ENCODE data around the gene PCDH9.

The PCDH9 gene

GRCh38 chr13:66314911-66315310 lies 915.2 kb downstream of the PCDH9 start:
- no peak for DNase-seq (ENCODE audit: low read depth, low spot score)
- Histone ChIP-seq H3K4me3 (ENCODE audit: insufficient read length, low read depth) (no peak overlapping the region), H3K4me1 (ENCODE audit: insufficient read depth, insufficient read length) (no peaks in the 10 kb centered on the region), H3K27me3 (ENCODE audit: insufficient read depth, insufficient read length) (no peaks in the 10 kb centered on the region), H3K9me3 (ENCODE audit: insufficient read depth, low read length) (no peaks in the 10 kb centered on the region), H3K9ac (ENCODE audit: insufficient read length, low read depth) (no peak overlapping the region), H3K36me3 (ENCODE audit: insufficient read depth, insufficient read length, low read length) (no peaks in the 10 kb centered on the region)
- TF ChIP-seq YY1 (IDR thresholded peaks at IDR 0.05; ENCODE audit: insufficient read depth, insufficient read length): no peak
- TF ChIP-seq ZNF274 (IDR thresholded peaks at IDR 0.05; ENCODE audit: low read depth, low read length): no peak
- no peak for TF ChIP-seq SUZ12 (IDR thresholded peaks at IDR 0.05; ENCODE audit: extremely low read depth, insufficient read depth, insufficient read length)

- no peak for DNase-seq (ENCODE audit: low read depth, low spot score)
- TF ChIP-seq YY1 (IDR thresholded peaks at IDR 0.05; ENCODE audit: insufficient read depth, insufficient read length) (no peak), SUZ12 (IDR thresholded peaks at IDR 0.05; ENCODE audit: extremely low read depth, insufficient read depth, insufficient read length) (no peak), ZNF274 (IDR thresholded peaks at IDR 0.05; ENCODE audit: low read depth, low read length) (no peak)
- Histone ChIP-seq H3K4me1 (ENCODE audit: insufficient read depth, insufficient read length) (no peaks in the 10 kb centered on the region), H3K9ac (ENCODE audit: insufficient read length, low read depth) (no peak overlapping the region), H3K4me3 (ENCODE audit: insufficient read length, low read depth) (no peak overlapping the region), H3K27me3 (ENCODE audit: insufficient read depth, insufficient read length) (no peaks in the 10 kb centered on the region), H3K9me3 (ENCODE audit: insufficient read depth, low read length) (no peaks in the 10 kb centered on the region), H3K36me3 (ENCODE audit: insufficient read depth, insufficient read length, low read length) (no peaks in the 10 kb centered on the region)
Observed at GRCh38 chr13:66313413-66313812, 916.7 kb downstream of the PCDH9 start.

- Histone ChIP-seq H3K4me3 (ENCODE audit: insufficient read length, low read depth) (no peak overlapping the region), H3K27me3 (ENCODE audit: insufficient read depth, insufficient read length) (no peaks in the 10 kb centered on the region), H3K36me3 (ENCODE audit: insufficient read depth, insufficient read length, low read length) (no peaks in the 10 kb centered on the region), H3K9me3 (ENCODE audit: insufficient read depth, low read length) (no peaks in the 10 kb centered on the region), H3K4me1 (ENCODE audit: insufficient read depth, insufficient read length) (no peaks in the 10 kb centered on the region), H3K9ac (ENCODE audit: insufficient read length, low read depth) (no peak overlapping the region)
- DNase-seq (ENCODE audit: low read depth, low spot score): no peak
- TF ChIP-seq ZNF274 (IDR thresholded peaks at IDR 0.05; ENCODE audit: low read depth, low read length): no peak
- TF ChIP-seq SUZ12 (IDR thresholded peaks at IDR 0.05; ENCODE audit: extremely low read depth, insufficient read depth, insufficient read length): no peak
- TF ChIP-seq YY1 (IDR thresholded peaks at IDR 0.05; ENCODE audit: insufficient read depth, insufficient read length): no peak
Observed at GRCh38 chr13:66312312-66313087, 917.6 kb downstream of the PCDH9 start.

DNA sequence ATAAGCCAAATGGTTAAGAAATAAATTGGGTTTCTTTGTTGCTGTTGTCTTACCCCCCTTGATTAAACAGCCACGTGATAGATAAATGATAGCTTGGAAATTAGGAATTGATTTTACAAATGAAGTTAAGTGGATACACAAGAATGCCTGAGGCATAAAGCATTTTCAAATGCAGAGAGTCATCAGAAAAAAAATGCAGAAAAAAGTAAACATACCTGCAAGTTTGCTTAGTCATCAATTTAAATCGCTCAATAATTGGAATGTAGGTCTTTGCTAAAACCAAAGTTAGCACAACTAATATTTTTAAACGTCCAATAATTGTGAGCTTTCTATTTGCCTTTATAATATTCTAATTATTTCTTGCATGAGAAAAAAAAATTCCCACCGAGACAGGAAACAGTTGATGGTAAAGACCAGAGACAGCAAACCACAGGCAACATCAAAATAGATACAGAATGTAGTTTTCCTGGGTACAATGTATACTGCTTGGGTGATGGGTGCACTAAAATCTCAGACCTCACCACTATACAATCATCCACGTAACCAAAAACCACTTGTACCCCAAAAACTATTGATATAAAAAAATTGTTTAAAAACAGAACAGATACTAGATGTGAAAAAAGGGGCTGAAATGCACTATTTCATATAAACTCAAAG lies 924.0 kb downstream of the PCDH9 start:
- TF ChIP-seq ZNF274 (IDR thresholded peaks at IDR 0.05; ENCODE audit: low read depth, low read length) (no peak), YY1 (IDR thresholded peaks at IDR 0.05; ENCODE audit: insufficient read depth, insufficient read length) (no peak), SUZ12 (IDR thresholded peaks at IDR 0.05; ENCODE audit: extremely low read depth, insufficient read depth, insufficient read length) (no peak)
- Histone ChIP-seq H3K36me3 (ENCODE audit: insufficient read depth, insufficient read length, low read length) (no peaks in the 10 kb centered on the region), H3K27me3 (ENCODE audit: insufficient read depth, insufficient read length) (no peaks in the 10 kb centered on the region), H3K4me3 (ENCODE audit: insufficient read length, low read depth) (no peak overlapping the region), H3K4me1 (ENCODE audit: insufficient read depth, insufficient read length) (no peaks in the 10 kb centered on the region), H3K9ac (ENCODE audit: insufficient read length, low read depth) (no peak overlapping the region), H3K9me3 (ENCODE audit: insufficient read depth, low read length) (no peaks in the 10 kb centered on the region)
- no peak for DNase-seq (ENCODE audit: low read depth, low spot score)

GRCh38 chr13:66301482-66301881 lies 928.7 kb downstream of the PCDH9 start:
- DNase-seq (ENCODE audit: low read depth, low spot score): no peak
- no peak overlapping the region for H3K4me3 ChIP-seq (ENCODE audit: insufficient read length, low read depth)
- no peaks in the 10 kb centered on the region for H3K9me3 ChIP-seq (ENCODE audit: insufficient read depth, low read length)
- no peaks in the 10 kb centered on the region for H3K36me3 ChIP-seq (ENCODE audit: insufficient read depth, insufficient read length, low read length)
- no peak overlapping the region for H3K9ac ChIP-seq (ENCODE audit: insufficient read length, low read depth)
- no peaks in the 10 kb centered on the region for H3K4me1 ChIP-seq (ENCODE audit: insufficient read depth, insufficient read length)
- no peaks in the 10 kb centered on the region for H3K27me3 ChIP-seq (ENCODE audit: insufficient read depth, insufficient read length)
- TF ChIP-seq YY1 (IDR thresholded peaks at IDR 0.05; ENCODE audit: insufficient read depth, insufficient read length) (no peak), SUZ12 (IDR thresholded peaks at IDR 0.05; ENCODE audit: extremely low read depth, insufficient read depth, insufficient read length) (no peak), ZNF274 (IDR thresholded peaks at IDR 0.05; ENCODE audit: low read depth, low read length) (no peak)

GRCh38 chr13:66301006-66301405 lies 929.1 kb downstream of the PCDH9 start:
- H3K4me3 ChIP-seq (ENCODE audit: insufficient read length, low read depth): no peak overlapping the region
- TF ChIP-seq ZNF274 (IDR thresholded peaks at IDR 0.05; ENCODE audit: low read depth, low read length) (no peak), YY1 (IDR thresholded peaks at IDR 0.05; ENCODE audit: insufficient read depth, insufficient read length) (no peak)
- no peaks in the 10 kb centered on the region for H3K4me1 ChIP-seq (ENCODE audit: insufficient read depth, insufficient read length)
- H3K9me3 ChIP-seq (ENCODE audit: insufficient read depth, low read length): no peaks in the 10 kb centered on the region
- H3K9ac ChIP-seq (ENCODE audit: insufficient read length, low read depth): no peak overlapping the region
- no peaks in the 10 kb centered on the region for H3K36me3 ChIP-seq (ENCODE audit: insufficient read depth, insufficient read length, low read length)
- no peak for DNase-seq (ENCODE audit: low read depth, low spot score)
- no peaks in the 10 kb centered on the region for H3K27me3 ChIP-seq (ENCODE audit: insufficient read depth, insufficient read length)

GRCh38 chr13:66296875-66297274 lies 933.3 kb downstream of the PCDH9 start:
- Histone ChIP-seq H3K9ac (ENCODE audit: insufficient read length, low read depth) (no peak overlapping the region), H3K27me3 (ENCODE audit: insufficient read depth, insufficient read length) (no peaks in the 10 kb centered on the region), H3K4me3 (ENCODE audit: insufficient read length, low read depth) (no peak overlapping the region), H3K9me3 (ENCODE audit: insufficient read depth, low read length) (no peaks in the 10 kb centered on the region), H3K4me1 (ENCODE audit: insufficient read depth, insufficient read length) (no peaks in the 10 kb centered on the region), H3K36me3 (ENCODE audit: insufficient read depth, insufficient read length, low read length) (no peaks in the 10 kb centered on the region)
- TF ChIP-seq YY1 (IDR thresholded peaks at IDR 0.05; ENCODE audit: insufficient read depth, insufficient read length): no peak
- no peak for TF ChIP-seq ZNF274 (IDR thresholded peaks at IDR 0.05; ENCODE audit: low read depth, low read length)
- TF ChIP-seq SUZ12 (IDR thresholded peaks at IDR 0.05; ENCODE audit: extremely low read depth, insufficient read depth, insufficient read length): no peak
- DNase-seq (ENCODE audit: low read depth, low spot score): no peak

All from NT2/D1 (cell line).